ENCODE measurements around the gene ELF1.

- TF ChIP-seq POLR2A (IDR thresholded peaks at IDR 0.05), result no peak
- no peak for TF ChIP-seq CTCF (IDR thresholded peaks at IDR 0.05)
- TF ChIP-seq POLR2AphosphoS5 (IDR thresholded peaks at IDR 0.05), result no peak
Measured at GRCh38 chr13:41017817-41018601, 1.1 kb downstream of the ELF1 start.
